Activated CD4-positive, alpha-beta memory T cell treated with anti-CD3 and anti-CD28 coated beads for 36 hours (primary cell): Measurements from ENCODE around the gene NXPH4. TPM values are rescaled to one million over a fixed set of nuclear protein-coding genes. Genes with fewer than 3 reads are reported as not detected.
A peak's percentile ranks its signal among the peaks of the same experiment; 100 is the strongest.

Source experiments
- CTCF ChIA-PET: fragments of 350-600 bp; sonication (Branson Sonifier 250); formaldehyde crosslinking; loops from one replicate; lab custom pipeline; 2021; ENCODE audit warnings: antibody characterized with exemption, inconsistent platforms; lab: Charles Lee
- POLR2A ChIA-PET: fragments of 350-600 bp; sonication (Branson Sonifier 250); formaldehyde crosslinking; loops from one replicate; lab custom pipeline; 2021; ENCODE audit warnings: antibody characterized with exemption; lab: Charles Lee
- DNase-seq: peaks from one replicate; pipeline ENCODE4 v3.0.0-alpha.2; 2020
- H3K27ac Mint-ChIP-seq: one replicate; pipeline ENCODE4 v1.8.0; 2021; ENCODE audit warnings: mixed read lengths
- H3K27me3 Mint-ChIP-seq: one replicate; pipeline ENCODE4 v1.8.0; 2021; ENCODE audit warnings: mixed read lengths
- H3K36me3 Mint-ChIP-seq: one replicate; pipeline ENCODE4 v1.8.0; 2021; ENCODE audit warnings: mixed read lengths
- H3K4me1 Mint-ChIP-seq: one replicate; pipeline ENCODE4 v1.8.0; 2021; ENCODE audit warnings: low read depth, mixed read lengths
- H3K4me3 Mint-ChIP-seq: one replicate; pipeline ENCODE4 v1.8.0; 2021; ENCODE audit warnings: mild to moderate bottlenecking, mixed read lengths
- H3K9me3 Mint-ChIP-seq: one replicate; pipeline ENCODE4 v1.8.0; 2021; ENCODE audit warnings: mixed read lengths
- intact Hi-C: fragments of 100-400 bp; cut with micrococcal nuclease; formaldehyde crosslinking; loops from one replicate; pipeline ENCODE4 v1.15.1; 2023
- total RNA-seq, 2 experiments: library from RNA; stranded (reverse); gene quantifications; one replicate each; pipeline ENCODE4 v1.2.3, GENCODE V29; 2021

The NXPH4 gene
- total RNA-seq, 2 experiments from 2014 or later, result 0.24 to 0.46 TPM

GRCh38 chr12:57235728-57236131 lies 19.1 kb downstream of the NXPH4 start:
- Mint-ChIP-seq H3K27me3 (peaks cover 23% of the 10 kb centered on the region), H3K4me3 (no peak overlapping the region), H3K9me3 (no peaks in the 10 kb centered on the region), H3K27ac (no peak overlapping the region), H3K4me1 (peaks cover 57% of the 10 kb centered on the region), H3K36me3 (peaks cover 43% of the 10 kb centered on the region)
- no peak for DNase-seq
- intact Hi-C loops, result loop anchor here (5.0 kb wide), 1 partner anchor 287 kb away; the partner anchor contains the start of genes DDIT3 and MBD6
- ChIA-PET POLR2A (no interaction called here), CTCF (interaction anchor here (15.0 kb wide), 1 partner anchor 20 kb away, joined by 447 read pairs; the partner anchor contains the start of gene NXPH4)

- no peak overlapping the region for H3K4me3 Mint-ChIP-seq
- peaks cover 57% of the 10 kb centered on the region for H3K4me1 Mint-ChIP-seq
- peaks cover 38% of the 10 kb centered on the region for H3K36me3 Mint-ChIP-seq
- POLR2A ChIA-PET, result no interaction called here
- intact Hi-C loops, result loop anchor here (5.0 kb wide), 1 partner anchor 286 kb away; the partner anchor contains the start of genes DDIT3 and MBD6
- DNase-seq, result no peak
- H3K27ac Mint-ChIP-seq, result no peak overlapping the region
- H3K9me3 Mint-ChIP-seq, result no peaks in the 10 kb centered on the region
- peaks cover 26% of the 10 kb centered on the region for H3K27me3 Mint-ChIP-seq
- CTCF ChIA-PET, result interaction anchor here (9.5 to 15.0 kb wide), 2 partner anchors 9 to 21 kb away, joined by 447 read pairs; partner anchors contain the start of genes NXPH4 and SHMT2
These were observed 19.8 kb downstream of the NXPH4 start for GRCh38 chr12:57236201-57236924.

GRCh38 chr12:57236925-57237595 lies 20.5 kb downstream of the NXPH4 start:
- no peak for DNase-seq
- Mint-ChIP-seq H3K27me3 (peaks cover 33% of the 10 kb centered on the region), H3K4me1 (peaks cover 57% of the 10 kb centered on the region), H3K27ac (no peak overlapping the region), H3K4me3 (no peak overlapping the region), H3K36me3 (peaks cover 31% of the 10 kb centered on the region), H3K9me3 (no peaks in the 10 kb centered on the region)
- intact Hi-C loops, result loop anchor here (5.0 kb wide), 1 partner anchor 285 kb away; the partner anchor contains the start of genes DDIT3 and MBD6
- ChIA-PET POLR2A (interaction anchor here (1.5 to 3.9 kb wide), 2 partner anchors 7 to 11 kb away, joined by 3 to 38 read pairs; partner anchors contain the start of gene SHMT2), CTCF (interaction anchor here (9.5 to 15.0 kb wide), 2 partner anchors 10 to 22 kb away, joined by 447 read pairs; partner anchors contain the start of genes NXPH4 and SHMT2)

- Mint-ChIP-seq H3K27me3 (peaks cover 35% of the 10 kb centered on the region), H3K9me3 (no peaks in the 10 kb centered on the region), H3K27ac (no peak overlapping the region), H3K4me3 (peak overlapping the region; percentile 46), H3K36me3 (peaks cover 26% of the 10 kb centered on the region), H3K4me1 (peaks cover 57% of the 10 kb centered on the region)
- no peak for DNase-seq
- ChIA-PET POLR2A (interaction anchor here (1.5 to 3.9 kb wide), 2 partner anchors 7 to 11 kb away, joined by 3 to 38 read pairs; partner anchors contain the start of gene SHMT2), CTCF (interaction anchor here (2.3 to 15.0 kb wide), 3 partner anchors 10 to 22 kb away, joined by 8 to 447 read pairs (median 447); partner anchors contain the start of genes NXPH4, SHMT2 and STAC3)
- intact Hi-C loops, result loop anchor here (5.0 kb wide), 1 partner anchor 285 kb away; the partner anchor contains the start of genes DDIT3 and MBD6
These were observed 21.0 kb downstream of the NXPH4 start for GRCh38 chr12:57237596-57237931.

- Mint-ChIP-seq H3K27ac (no peak overlapping the region), H3K4me3 (peak overlapping the region; percentile 82), H3K9me3 (no peaks in the 10 kb centered on the region), H3K36me3 (peaks cover 19% of the 10 kb centered on the region), H3K27me3 (peaks cover 39% of the 10 kb centered on the region), H3K4me1 (peaks cover 56% of the 10 kb centered on the region)
- CTCF ChIA-PET, result interaction anchor here (0.6 to 15.0 kb wide), 16 partner anchors 10 to 237 kb away, joined by 3 to 447 read pairs (median 4); partner anchors contain the start of genes GLI1, NXPH4, SHMT2 and STAC3
- POLR2A ChIA-PET, result interaction anchor here (1.5 to 3.9 kb wide), 4 partner anchors 8 to 126 kb away, joined by 3 to 38 read pairs (median 12); partner anchors contain the start of genes SHMT2 and STAT6
- DNase-seq, result peak; percentile 55
- intact Hi-C loops, result loop anchor here (2.0 to 5.0 kb wide), 2 partner anchors 13 to 284 kb away; partner anchors contain the start of genes DDIT3 and MBD6
These were observed 21.6 kb downstream of the NXPH4 start for GRCh38 chr12:57237932-57238853.

- Mint-ChIP-seq H3K9me3 (no peaks in the 10 kb centered on the region), H3K4me1 (peaks cover 60% of the 10 kb centered on the region), H3K4me3 (peak overlapping the region; percentile 82), H3K36me3 (peaks cover 11% of the 10 kb centered on the region), H3K27ac (no peak overlapping the region), H3K27me3 (peaks cover 39% of the 10 kb centered on the region)
- CTCF ChIA-PET, result interaction anchor here (0.6 to 15.0 kb wide), 25 partner anchors 9 to 370 kb away, joined by 3 to 447 read pairs (median 4); partner anchors contain the start of genes GLI1, NXPH4, SHMT2 and STAC3
- POLR2A ChIA-PET, result interaction anchor here (0.6 to 3.9 kb wide), 5 partner anchors 9 to 483 kb away, joined by 3 to 38 read pairs (median 9); partner anchors contain the start of genes SHMT2 and STAT6
- peak; percentile 93 for DNase-seq
- intact Hi-C loops, result loop anchor here (1.0 to 5.0 kb wide), 4 partner anchors 10 to 283 kb away; partner anchors contain the start of genes DDIT3, MBD6 and SHMT2
These were observed 22.4 kb downstream of the NXPH4 start for GRCh38 chr12:57238854-57239554.

- ChIA-PET CTCF (interaction anchor here (0.6 to 15.0 kb wide), 28 partner anchors 8 to 371 kb away, joined by 3 to 447 read pairs (median 4); partner anchors contain the start of genes GLI1, NXPH4, SHMT2 and STAC3), POLR2A (interaction anchor here (0.6 to 3.9 kb wide), 6 partner anchors 9 to 484 kb away, joined by 3 to 38 read pairs (median 8); partner anchors contain the start of genes SHMT2 and STAT6)
- intact Hi-C loops, result loop anchor here (1.0 to 5.0 kb wide), 5 partner anchors 10 to 283 kb away; partner anchors contain the start of genes DDIT3, MBD6, SHMT2 and STAT6
- H3K27me3 Mint-ChIP-seq, result peaks cover 39% of the 10 kb centered on the region
- H3K4me1 Mint-ChIP-seq, result peaks cover 57% of the 10 kb centered on the region
- no peaks in the 10 kb centered on the region for H3K9me3 Mint-ChIP-seq
- peak overlapping the region; percentile 82 for H3K4me3 Mint-ChIP-seq
- H3K36me3 Mint-ChIP-seq, result peaks cover 5% of the 10 kb centered on the region
- no peak for DNase-seq
- peak overlapping the region; percentile 54 for H3K27ac Mint-ChIP-seq
These were observed 23.0 kb downstream of the NXPH4 start for GRCh38 chr12:57239587-57240065.

- H3K4me1 Mint-ChIP-seq, result peaks cover 55% of the 10 kb centered on the region
- H3K36me3 Mint-ChIP-seq, result peaks cover 2% of the 10 kb centered on the region
- peaks cover 39% of the 10 kb centered on the region for H3K27me3 Mint-ChIP-seq
- intact Hi-C loops, result loop anchor here (5.0 kb wide), 1 partner anchor 128 kb away; the partner anchor contains the start of gene STAT6
- H3K4me3 Mint-ChIP-seq, result peak overlapping the region; percentile 82
- CTCF ChIA-PET, result interaction anchor here (0.7 to 15.0 kb wide), 17 partner anchors 13 to 222 kb away, joined by 3 to 447 read pairs (median 4); partner anchors contain the start of genes GLI1, LRP1, NXPH4 and SHMT2
- peak overlapping the region; percentile 75 for H3K27ac Mint-ChIP-seq
- peak; percentile 83 for DNase-seq
- no peaks in the 10 kb centered on the region for H3K9me3 Mint-ChIP-seq
- POLR2A ChIA-PET, result interaction anchor here (0.6 to 3.9 kb wide), 8 partner anchors 10 to 130 kb away, joined by 3 to 38 read pairs (median 6); partner anchors contain the start of genes SHMT2 and STAT6
These were observed 23.7 kb downstream of the NXPH4 start for GRCh38 chr12:57240066-57240921.

GRCh38 chr12:57240926-57241401 lies 24.4 kb downstream of the NXPH4 start:
- no peak for DNase-seq
- H3K4me1 Mint-ChIP-seq, result peaks cover 53% of the 10 kb centered on the region
- ChIA-PET POLR2A (interaction anchor here (0.6 to 3.9 kb wide), 5 partner anchors 11 to 27 kb away, joined by 5 to 38 read pairs (median 8); partner anchors contain the start of gene SHMT2), CTCF (interaction anchor here (0.7 to 15.0 kb wide), 11 partner anchors 13 to 236 kb away, joined by 3 to 447 read pairs (median 4); partner anchors contain the start of genes GLI1, LRP1, NXPH4 and SHMT2)
- no peaks in the 10 kb centered on the region for H3K36me3 Mint-ChIP-seq
- peaks cover 39% of the 10 kb centered on the region for H3K27me3 Mint-ChIP-seq
- no peaks in the 10 kb centered on the region for H3K9me3 Mint-ChIP-seq
- H3K27ac Mint-ChIP-seq, result peak overlapping the region; percentile 75
- intact Hi-C loops, result loop anchor here (5.0 kb wide), 1 partner anchor 129 kb away; the partner anchor contains the start of gene STAT6
- peak overlapping the region; percentile 82 for H3K4me3 Mint-ChIP-seq
